Activated naive CD8-positive, alpha-beta T cell treated with anti-CD3 and anti-CD28 coated beads, Interleukin-2, amount 50 U/mL, for 24 hours (primary cell): ENCODE results near the gene AXIN2.

Experiments
- ATAC-seq: fragments of 150-1000 bp; cut with Tn5 transposase; one replicate; pipeline ENCODE4 v1.10.0; 2021
- DNase-seq: peaks from one replicate; pipeline ENCODE4 v3.0.0; 2021
- H3K27ac Mint-ChIP-seq: one replicate; pipeline ENCODE4 v1.8.0; 2021; ENCODE audit warnings: mild to moderate bottlenecking, mixed read lengths
- H3K27me3 Mint-ChIP-seq: one replicate; pipeline ENCODE4 v1.8.0; 2021; ENCODE audit warnings: mixed read lengths
- H3K36me3 Mint-ChIP-seq: one replicate; pipeline ENCODE4 v1.8.0; 2021; ENCODE audit warnings: low read depth, mixed read lengths
- H3K4me1 Mint-ChIP-seq: one replicate; pipeline ENCODE4 v1.8.0; 2021; ENCODE audit warnings: mixed read lengths
- H3K4me3 Mint-ChIP-seq: one replicate; pipeline ENCODE4 v1.8.0; 2021; ENCODE audit warnings: mild to moderate bottlenecking, moderate library complexity, mixed read lengths
- H3K9me3 Mint-ChIP-seq: one replicate; pipeline ENCODE4 v1.8.0; 2021; ENCODE audit warnings: mixed read lengths

Gene AXIN2

GRCh38 chr17:65539630-65540266 lies 21.7 kb downstream of the AXIN2 start:
- Mint-ChIP-seq H3K4me1 (peaks cover 11% of the 10 kb centered on the region), H3K27ac (no peak overlapping the region), H3K27me3 (no peaks in the 10 kb centered on the region), H3K4me3 (no peak overlapping the region), H3K9me3 (no peaks in the 10 kb centered on the region), H3K36me3 (peaks cover 7% of the 10 kb centered on the region)
- no peak for DNase-seq
- ATAC-seq, result no peak

- Mint-ChIP-seq H3K9me3 (no peaks in the 10 kb centered on the region), H3K27me3 (no peaks in the 10 kb centered on the region), H3K4me3 (no peak overlapping the region), H3K36me3 (peaks cover 7% of the 10 kb centered on the region), H3K27ac (no peak overlapping the region), H3K4me1 (peaks cover 11% of the 10 kb centered on the region)
- ATAC-seq, result no peak
- DNase-seq, result no peak
Observed at GRCh38 chr17:65538675-65539529, 22.5 kb downstream of the AXIN2 start.

- H3K27me3 Mint-ChIP-seq, result no peaks in the 10 kb centered on the region
- no peaks in the 10 kb centered on the region for H3K9me3 Mint-ChIP-seq
- H3K4me3 Mint-ChIP-seq, result no peak overlapping the region
- no peak overlapping the region for H3K27ac Mint-ChIP-seq
- no peak for DNase-seq
- peaks cover 11% of the 10 kb centered on the region for H3K4me1 Mint-ChIP-seq
- no peak for ATAC-seq
- peaks cover 7% of the 10 kb centered on the region for H3K36me3 Mint-ChIP-seq
Observed at GRCh38 chr17:65537845-65538674, 23.4 kb downstream of the AXIN2 start.

GRCh38 chr17:65537343-65537844 lies 24.1 kb downstream of the AXIN2 start:
- Mint-ChIP-seq H3K9me3 (no peaks in the 10 kb centered on the region), H3K4me3 (no peak overlapping the region), H3K4me1 (peaks cover 11% of the 10 kb centered on the region), H3K36me3 (peaks cover 7% of the 10 kb centered on the region), H3K27me3 (no peaks in the 10 kb centered on the region), H3K27ac (no peak overlapping the region)
- DNase-seq, result no peak
- ATAC-seq, result no peak

GRCh38 chr17:65536573-65537342 lies 24.7 kb downstream of the AXIN2 start:
- no peaks in the 10 kb centered on the region for H3K9me3 Mint-ChIP-seq
- ATAC-seq (no peak), DNase-seq (no peak)
- H3K27me3 Mint-ChIP-seq, result no peaks in the 10 kb centered on the region
- no peak overlapping the region for H3K27ac Mint-ChIP-seq
- peaks cover 11% of the 10 kb centered on the region for H3K4me1 Mint-ChIP-seq
- H3K4me3 Mint-ChIP-seq, result no peak overlapping the region
- H3K36me3 Mint-ChIP-seq, result peaks cover 7% of the 10 kb centered on the region

GRCh38 chr17:65535777-65536572 lies 25.5 kb downstream of the AXIN2 start:
- Mint-ChIP-seq H3K27me3 (no peaks in the 10 kb centered on the region), H3K4me1 (peaks cover 11% of the 10 kb centered on the region), H3K4me3 (no peak overlapping the region), H3K9me3 (no peaks in the 10 kb centered on the region), H3K36me3 (no peaks in the 10 kb centered on the region), H3K27ac (no peak overlapping the region)
- DNase-seq, result no peak
- ATAC-seq, result no peak

GRCh38 chr17:65533852-65534457 lies 27.5 kb downstream of the AXIN2 start:
- Mint-ChIP-seq H3K9me3 (no peaks in the 10 kb centered on the region), H3K36me3 (peaks cover 6% of the 10 kb centered on the region), H3K4me1 (peaks cover 6% of the 10 kb centered on the region), H3K27ac (no peak overlapping the region), H3K4me3 (no peak overlapping the region), H3K27me3 (no peaks in the 10 kb centered on the region)
- ATAC-seq (no peak), DNase-seq (no peak)

GRCh38 chr17:65533056-65533745 lies 28.2 kb downstream of the AXIN2 start:
- Mint-ChIP-seq H3K27ac (no peak overlapping the region), H3K9me3 (no peaks in the 10 kb centered on the region), H3K27me3 (no peaks in the 10 kb centered on the region), H3K36me3 (peaks cover 7% of the 10 kb centered on the region), H3K4me1 (no peaks in the 10 kb centered on the region), H3K4me3 (no peak overlapping the region)
- ATAC-seq (no peak), DNase-seq (no peak)

GRCh38 chr17:65532101-65532890 lies 29.2 kb downstream of the AXIN2 start:
- Mint-ChIP-seq H3K9me3 (no peaks in the 10 kb centered on the region), H3K27ac (no peak overlapping the region), H3K27me3 (no peaks in the 10 kb centered on the region), H3K36me3 (peaks cover 7% of the 10 kb centered on the region), H3K4me1 (no peaks in the 10 kb centered on the region), H3K4me3 (no peak overlapping the region)
- no peak for ATAC-seq
- DNase-seq, result no peak

- DNase-seq (no peak), ATAC-seq (no peak)
- Mint-ChIP-seq H3K36me3 (peaks cover 7% of the 10 kb centered on the region), H3K27me3 (no peaks in the 10 kb centered on the region), H3K9me3 (no peaks in the 10 kb centered on the region), H3K4me3 (no peak overlapping the region), H3K27ac (no peak overlapping the region), H3K4me1 (no peaks in the 10 kb centered on the region)
Observed at GRCh38 chr17:65531256-65532100, 30.0 kb downstream of the AXIN2 start.

GRCh38 chr17:65530523-65531255 lies 30.8 kb downstream of the AXIN2 start:
- H3K36me3 Mint-ChIP-seq, result peaks cover 7% of the 10 kb centered on the region
- no peaks in the 10 kb centered on the region for H3K4me1 Mint-ChIP-seq
- H3K27ac Mint-ChIP-seq, result no peak overlapping the region
- H3K4me3 Mint-ChIP-seq, result no peak overlapping the region
- DNase-seq (no peak), ATAC-seq (no peak)
- H3K27me3 Mint-ChIP-seq, result no peaks in the 10 kb centered on the region
- H3K9me3 Mint-ChIP-seq, result no peaks in the 10 kb centered on the region
